ENCODE results near the gene ZNF579.
"Not testable (repeated sequence)": the region's sequence is repeated elsewhere in the genome, so short reads cannot be mapped to it uniquely, and the experiment has no call there.

ZNF579 gene

DNA sequence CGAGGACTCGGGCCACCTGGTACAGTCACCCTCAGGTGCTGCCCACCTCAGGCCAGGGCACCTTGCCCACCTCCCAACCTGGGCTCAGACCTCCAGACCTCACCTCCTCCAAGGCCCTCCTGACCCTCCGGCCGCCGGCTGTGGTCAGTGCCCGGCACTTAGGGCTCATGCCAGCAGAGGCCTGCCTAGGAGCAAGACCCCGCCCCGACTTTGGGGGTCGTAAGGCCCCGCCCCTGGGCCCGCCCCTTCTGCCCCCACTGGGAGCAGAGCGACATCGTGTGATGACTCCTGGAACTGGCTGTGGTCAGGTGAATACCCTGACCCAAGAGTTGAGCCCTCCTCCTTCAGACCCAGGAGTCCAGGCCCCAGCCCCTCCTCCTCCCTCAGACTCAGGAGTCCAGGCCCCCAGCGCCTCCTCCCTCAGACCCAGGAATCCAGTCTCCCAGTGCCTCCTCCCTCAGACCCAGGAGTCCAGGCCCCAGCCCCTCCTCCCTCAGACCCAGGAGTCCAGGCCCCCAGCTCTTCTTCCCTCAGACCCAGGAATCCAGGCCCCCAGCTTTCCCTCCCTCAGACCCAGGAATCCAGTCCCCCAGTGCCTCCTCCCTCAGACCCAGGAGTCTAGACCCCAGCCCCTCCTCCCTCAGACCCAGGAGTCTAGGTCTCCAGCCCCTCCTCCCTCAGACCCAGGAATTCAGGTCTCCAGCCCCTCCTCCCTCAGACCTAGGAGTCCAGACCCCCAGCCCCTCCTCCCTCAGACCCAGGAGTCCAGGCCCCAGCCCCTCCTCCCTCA lies 43.5 kb downstream of the ZNF579 start, which contains the start of gene SBK2:
SBK2 (minus strand) TSS at position 183 of the 790 bp plus-strand sequence. CDS start 839 bp downstream, outside the sequence.
- DNase-seq, result no peak

DNA sequence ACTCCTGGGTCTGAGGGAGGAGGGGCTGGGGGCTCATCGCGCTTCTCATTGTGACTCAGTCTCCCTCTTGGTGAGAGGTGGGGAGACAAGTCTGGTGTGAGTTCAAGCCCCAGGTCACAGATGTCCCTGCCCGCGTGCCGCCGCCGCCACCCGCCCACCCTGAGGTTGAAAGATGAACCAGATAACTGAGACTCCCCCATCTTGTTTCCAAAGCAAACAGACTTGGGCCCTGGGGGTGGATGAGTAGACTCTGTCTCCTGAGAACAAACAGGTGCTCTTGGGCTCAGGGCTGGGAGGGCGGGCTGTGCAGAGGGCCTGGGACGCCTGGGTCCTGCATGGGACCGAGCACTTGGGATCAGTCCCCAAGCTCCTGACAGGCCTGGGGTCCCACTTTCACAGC lies 44.3 kb downstream of the ZNF579 start:
- DNase-seq, result no peak

DNA sequence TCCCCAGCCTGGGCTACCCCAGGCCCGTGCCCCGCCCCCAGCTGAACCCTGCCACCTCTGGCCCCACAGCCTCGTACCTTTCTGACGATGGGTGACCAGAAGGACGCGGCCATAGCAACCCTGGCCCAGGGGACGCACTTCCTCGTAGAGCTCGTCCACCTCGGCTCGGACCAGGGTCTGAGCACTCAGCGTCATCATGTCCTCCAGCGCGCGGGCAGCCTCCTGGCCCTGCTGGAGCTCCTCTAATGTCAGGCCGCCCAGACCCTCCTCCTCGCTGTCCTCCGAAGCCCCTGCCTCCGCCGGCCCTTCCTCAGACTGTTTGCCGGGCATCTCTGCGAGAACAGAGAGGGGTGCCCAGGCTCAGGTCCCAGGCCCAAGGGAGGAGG lies 44.7 kb downstream of the ZNF579 start:
- no peak for DNase-seq

DNA sequence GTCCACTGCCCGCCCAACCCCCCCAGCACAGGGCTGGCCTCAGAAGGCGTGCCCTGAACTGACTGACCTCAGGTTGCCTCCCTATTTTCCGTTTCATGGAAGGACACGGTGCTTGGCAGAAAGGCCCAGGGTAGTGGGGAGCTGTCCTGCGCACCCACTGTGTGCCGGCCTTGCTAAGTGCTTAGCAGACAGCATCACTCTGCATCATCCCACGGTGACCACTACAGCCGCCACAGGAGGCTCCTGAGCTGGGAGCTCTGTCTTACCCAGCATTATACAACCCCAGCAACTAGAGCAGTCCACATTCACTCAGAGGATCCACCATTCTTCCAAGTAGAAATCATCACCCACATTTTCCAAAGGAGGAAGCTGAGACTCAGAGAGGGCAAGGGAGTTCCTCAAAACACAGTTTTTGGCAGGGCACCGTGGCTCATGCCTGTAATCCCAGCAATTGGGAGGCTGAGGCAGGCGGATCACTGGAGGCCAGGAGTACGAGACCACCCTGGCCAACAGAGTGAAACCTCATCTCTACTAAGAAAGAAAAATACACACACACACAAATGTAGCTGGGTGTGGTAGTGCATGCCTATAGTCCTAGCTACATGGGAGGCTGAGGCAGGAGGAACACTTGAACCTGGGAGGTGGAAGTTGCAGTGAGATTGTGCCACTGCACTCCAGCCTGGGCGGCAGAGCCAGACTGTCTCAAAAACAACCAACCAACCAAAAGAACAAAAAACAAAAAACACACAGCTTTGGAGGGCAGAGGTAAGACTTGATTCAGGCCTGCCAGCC lies 45.3 kb downstream of the ZNF579 start:
- no peak for DNase-seq

DNA sequence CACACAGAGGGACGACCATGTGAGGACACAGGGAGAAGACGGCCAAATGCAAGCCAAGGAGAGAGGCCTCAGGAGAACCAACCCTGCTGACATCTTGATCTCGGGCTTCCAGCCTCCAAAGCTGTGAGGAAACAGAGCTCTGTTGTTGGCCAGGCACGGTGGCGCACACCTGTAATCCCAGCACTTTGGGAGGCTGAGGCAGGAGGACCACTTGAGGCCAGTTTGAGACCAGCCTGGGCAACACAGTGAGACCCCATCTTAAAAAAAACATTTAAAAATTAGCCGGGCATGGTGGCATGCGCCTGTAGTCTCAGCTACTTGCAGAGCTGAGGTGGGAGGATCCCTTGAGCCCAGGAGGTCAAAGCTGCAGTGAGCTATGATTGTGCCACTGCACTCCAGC lies 46.4 kb downstream of the ZNF579 start:
- DNase-seq, result not testable (repeated sequence)

DNA sequence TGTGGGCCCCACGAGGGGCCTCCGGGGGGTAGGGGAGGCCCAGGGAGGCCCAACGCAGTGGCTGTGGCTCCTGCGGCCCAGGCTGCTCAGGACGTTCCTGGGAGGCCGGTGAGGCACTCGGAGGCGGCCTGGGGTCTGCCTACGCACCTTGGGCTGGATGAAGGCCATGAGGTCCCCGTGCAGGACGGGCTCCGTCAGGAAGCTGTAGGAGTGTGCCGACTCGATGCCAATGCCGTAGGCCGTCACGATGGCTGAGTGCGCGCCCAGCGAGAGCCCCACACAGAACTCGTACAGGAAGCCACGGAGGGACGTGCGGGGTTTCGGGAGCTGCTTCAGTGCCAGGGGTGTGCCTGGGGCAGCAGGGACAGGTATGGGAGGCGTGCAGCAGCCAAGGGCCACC lies 49.7 kb downstream of the ZNF579 start:
- DNase-seq, result no peak

DNA sequence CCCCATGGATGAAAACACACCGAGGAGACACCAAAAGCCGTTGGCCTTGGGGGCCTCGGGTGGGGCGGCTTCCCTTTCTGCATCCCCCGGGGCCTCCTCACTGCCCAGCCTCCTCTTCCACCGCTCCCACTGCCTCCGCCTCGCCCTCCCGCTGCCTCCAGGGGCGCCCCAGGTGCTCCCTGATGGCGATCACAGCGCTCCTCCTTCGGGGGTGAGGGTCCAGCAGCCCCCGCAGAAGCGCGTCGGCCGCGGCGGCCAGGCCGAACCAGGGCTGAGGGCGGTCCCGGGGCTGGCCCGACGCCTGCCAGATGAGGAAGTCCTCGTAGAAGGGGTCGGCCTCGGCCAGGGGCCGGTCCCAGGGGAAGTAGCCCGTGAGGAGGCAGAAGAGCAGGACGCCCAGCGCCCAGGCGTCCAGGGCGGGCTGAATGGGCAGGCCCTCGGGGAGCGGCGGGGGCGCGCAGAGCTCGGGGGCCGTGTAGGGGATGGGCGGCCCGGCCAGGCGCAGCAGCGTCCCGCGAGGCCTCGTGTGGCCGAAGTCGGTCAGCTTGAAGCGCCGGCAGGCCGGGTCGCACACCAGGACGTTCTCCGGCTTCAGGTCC lies 50.9 kb downstream of the ZNF579 start:
- no peak for DNase-seq

DNA sequence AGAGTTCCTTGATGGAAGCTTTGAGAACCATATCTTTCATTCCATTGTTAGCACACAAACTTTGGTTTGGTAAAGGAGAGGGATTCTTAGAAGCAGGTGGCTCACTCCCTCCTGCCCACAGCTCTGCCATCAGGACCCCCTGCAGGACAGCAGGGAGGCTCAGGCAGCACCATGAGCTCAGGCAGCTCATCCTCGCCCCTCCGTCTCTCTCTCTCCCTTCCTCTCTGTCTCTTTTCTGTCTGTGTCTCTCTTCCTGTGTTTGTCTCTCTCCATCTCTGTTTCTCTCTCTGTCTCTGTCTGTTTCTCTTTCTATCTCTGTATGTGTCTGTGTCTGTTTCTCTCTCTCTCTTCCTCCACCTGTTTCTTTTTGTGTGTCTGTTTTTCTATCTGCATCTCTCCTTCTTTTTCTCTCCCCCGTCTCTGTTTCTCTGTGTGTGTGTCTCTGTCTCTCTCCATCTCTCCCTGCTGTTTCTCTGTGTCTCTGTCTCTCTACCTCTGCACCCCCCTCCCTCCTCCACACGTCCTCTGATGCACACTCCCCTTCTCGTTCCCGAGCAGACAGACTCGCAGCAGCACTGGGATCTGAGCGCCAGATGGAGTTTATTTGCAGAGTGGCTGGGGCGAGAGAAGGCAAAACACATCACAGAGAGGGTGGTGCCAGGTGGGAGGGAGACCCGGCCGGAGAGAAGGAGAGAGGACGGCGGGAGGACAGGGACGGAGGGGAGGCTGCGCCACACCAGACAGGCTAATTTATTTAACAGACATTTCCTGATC lies 52.4 kb downstream of the ZNF579 start:
- DNase-seq, result no peak

DNA sequence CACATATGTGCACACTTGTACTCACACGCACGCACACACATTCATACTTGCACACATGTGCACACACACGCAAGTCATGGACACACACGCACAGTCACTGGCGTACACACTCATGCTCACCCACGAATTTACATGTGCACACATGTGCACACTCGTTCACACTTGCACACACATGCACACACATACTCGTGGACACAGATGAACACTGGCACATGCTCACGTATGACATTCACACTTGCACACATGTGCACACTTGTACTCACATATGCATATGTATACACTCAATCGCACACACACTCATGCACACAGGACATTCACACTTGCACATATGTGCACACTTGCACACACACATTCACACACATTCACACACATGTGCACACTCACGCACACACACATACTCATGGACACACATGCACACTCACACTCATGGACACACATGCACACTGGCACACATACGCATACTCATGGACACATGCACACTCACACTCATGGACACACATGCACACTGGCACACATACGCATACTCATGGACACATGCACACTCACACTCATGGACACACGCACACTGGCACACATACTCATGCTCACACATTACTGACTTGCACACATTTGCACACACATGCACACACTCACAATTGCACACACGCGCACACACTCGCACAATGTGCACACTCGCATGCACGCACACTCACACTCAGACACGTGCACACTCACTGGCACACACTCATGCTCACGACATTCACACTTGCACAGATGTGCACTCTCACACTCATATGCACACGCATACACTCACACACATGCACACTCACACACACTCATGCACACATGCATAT lies 53.2 kb downstream of the ZNF579 start:
- DNase-seq, result no peak

Data from stimulated activated CD4-positive, alpha-beta T cell treated with anti-CD3 and anti-CD28 coated beads, Interleukin-4, amount 100 ng/mL, for 4 hours (primary cell).